Vagina (tissue), 2 donors: ENCODE results near the gene COPZ1.

Experiments
- CTCF ChIP-seq, 3 experiments: fragments of 450-650 bp in 2 of 3; fragments of 200-600 bp in 1 of 3; sonication (generic) in 1 of 3; IDR thresholded peaks; one replicate each; pipeline ENCODE4 v1.5.1; 2017 to 2019; ENCODE audit warnings: antibody characterized with exemption in 3 of 3, mild to moderate bottlenecking in 2 of 3, moderate library complexity in 2 of 3
- POLR2A ChIP-seq, 2 donors: fragments of 450-650 bp; IDR thresholded peaks; one replicate each; pipeline ENCODE4 v1.6.1; 2017; ENCODE audit warnings: antibody characterized with exemption in 2 of 2, mild to moderate bottlenecking in 2 of 2, moderate library complexity in 2 of 2
- POLR2AphosphoS5 ChIP-seq, 2 donors: sonication (generic); formaldehyde crosslinking; IDR thresholded peaks; one replicate each; pipeline ENCODE4 v1.9.0; 2017; ENCODE audit warnings: antibody characterized with exemption in 2 of 2, mild to moderate bottlenecking in 2 of 2, low read depth in 1 of 2; ENCODE audit not compliant: insufficient read depth in 1 of 2

GRCh38 chr12:54294953-54295566, 29.9 kb upstream of the COPZ1 start:
- TF ChIP-seq CTCF (IDR thresholded peaks at IDR 0.05) (no peak), POLR2A (IDR thresholded peaks at IDR 0.05) (no peak), POLR2AphosphoS5 (IDR thresholded peaks at IDR 0.05; ENCODE audit: insufficient read depth in 1 of 2, low read depth in 1 of 2) (no peak)
